Stimulated activated CD8-positive, alpha-beta memory T cell treated with anti-CD3 and anti-CD28 coated beads, Interleukin-15, amount 100 ng/mL, for 1 hour (primary cell): ENCODE data around the gene UBR1.
"Not testable (repeated sequence)": the region's sequence is repeated elsewhere in the genome, so short reads cannot be mapped to it uniquely, and the experiment has no call there.

Source experiments
- DNase-seq: peaks from one replicate; pipeline ENCODE4 v3.0.0-alpha.2; 2020; ENCODE audit warnings: low read depth

Gene UBR1

DNA sequence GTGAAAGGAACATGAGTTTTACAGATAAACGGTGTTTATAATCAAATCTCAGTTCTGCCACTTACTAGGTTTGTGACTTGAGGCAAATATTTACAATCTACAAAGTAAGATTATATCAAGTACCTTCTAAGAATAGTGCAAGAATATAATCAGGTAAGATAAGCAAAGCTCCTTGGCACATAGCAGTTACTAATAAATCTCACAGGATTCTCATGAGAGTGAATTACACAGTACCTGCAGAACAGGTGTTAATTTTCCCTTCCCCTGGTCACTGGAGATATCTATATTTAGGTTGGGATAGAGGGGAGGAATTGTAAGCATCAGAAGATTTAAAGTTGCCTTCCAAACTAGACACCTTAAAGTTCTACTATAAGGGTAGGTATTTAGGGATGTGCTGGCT is 53.0 kb downstream of the UBR1 start:
- DNase-seq = no peak

DNA sequence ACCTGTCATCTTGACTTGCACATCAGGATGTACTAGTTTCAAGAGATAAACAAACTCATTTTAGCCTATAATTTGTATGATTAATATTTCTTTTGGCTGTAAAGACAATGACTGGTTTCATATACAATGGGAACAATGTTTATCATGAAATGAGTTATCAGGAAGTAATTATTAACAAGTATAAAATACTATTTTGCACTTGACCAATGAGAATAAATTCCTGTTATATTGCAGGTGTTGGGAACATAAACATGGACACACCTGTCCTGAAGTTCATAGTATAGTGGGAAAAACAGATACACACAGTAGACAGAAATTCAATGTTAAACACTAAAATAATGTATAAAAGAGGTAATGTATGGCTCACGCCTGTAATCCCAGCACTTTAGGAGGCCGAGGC is 56.9 kb downstream of the UBR1 start:
- DNase-seq = no peak

DNA sequence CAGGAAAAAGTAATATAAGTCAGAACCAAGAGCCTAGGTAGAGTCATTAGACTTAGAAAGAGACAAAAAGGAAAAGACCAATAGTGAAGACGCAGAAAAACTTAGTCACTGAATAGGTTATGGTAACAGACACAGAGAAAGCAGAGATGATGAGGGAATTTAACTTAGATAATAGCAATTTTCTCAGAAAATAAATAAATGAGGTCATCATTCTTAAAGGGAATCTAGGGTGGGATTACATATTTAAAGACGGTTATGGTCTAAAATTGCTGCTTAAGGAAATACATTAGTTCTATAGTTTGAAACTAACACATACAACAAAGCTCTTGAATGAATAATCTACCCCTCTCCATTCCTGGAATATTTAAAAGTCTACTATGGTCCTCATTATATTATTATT is 59.4 kb downstream of the UBR1 start:
- DNase-seq = no peak

DNA sequence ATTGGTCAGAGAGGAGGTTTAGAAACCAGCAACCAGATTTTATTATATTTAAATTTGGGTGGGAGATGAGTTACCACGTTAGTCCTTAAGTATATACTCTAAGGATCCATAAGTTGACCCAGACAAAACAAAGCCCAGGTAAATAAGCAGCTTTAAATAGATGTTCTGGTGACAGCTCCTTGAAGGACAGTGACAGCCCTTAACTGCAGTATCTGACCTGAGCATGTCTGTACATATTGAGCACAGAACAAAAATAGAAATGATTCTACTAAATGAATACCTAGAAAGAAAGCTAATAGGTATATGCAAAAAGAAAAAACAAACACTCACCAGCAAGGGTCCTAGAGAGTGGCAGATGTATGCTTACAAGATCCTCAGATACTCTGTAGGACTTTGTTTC is 63.0 kb downstream of the UBR1 start:
- no peak for DNase-seq

DNA sequence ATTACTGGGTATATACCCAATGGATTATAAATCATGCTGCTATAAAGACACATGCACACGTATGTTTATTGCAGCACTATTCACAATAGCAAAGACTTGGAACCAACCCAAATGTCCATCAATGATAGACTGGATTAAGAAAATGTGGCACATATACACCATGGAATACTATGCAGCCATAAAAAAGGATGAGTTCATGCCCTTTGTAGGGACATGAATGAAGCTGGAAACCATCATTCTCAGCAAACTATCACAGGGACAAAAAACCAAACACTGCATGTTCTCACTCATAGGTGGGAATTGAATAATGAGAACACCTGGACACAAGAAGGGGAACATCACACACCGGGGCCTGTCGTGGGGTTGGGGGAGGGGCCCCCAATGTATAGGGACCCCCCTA is 64.8 kb downstream of the UBR1 start:
- not testable (repeated sequence) for DNase-seq

DNA sequence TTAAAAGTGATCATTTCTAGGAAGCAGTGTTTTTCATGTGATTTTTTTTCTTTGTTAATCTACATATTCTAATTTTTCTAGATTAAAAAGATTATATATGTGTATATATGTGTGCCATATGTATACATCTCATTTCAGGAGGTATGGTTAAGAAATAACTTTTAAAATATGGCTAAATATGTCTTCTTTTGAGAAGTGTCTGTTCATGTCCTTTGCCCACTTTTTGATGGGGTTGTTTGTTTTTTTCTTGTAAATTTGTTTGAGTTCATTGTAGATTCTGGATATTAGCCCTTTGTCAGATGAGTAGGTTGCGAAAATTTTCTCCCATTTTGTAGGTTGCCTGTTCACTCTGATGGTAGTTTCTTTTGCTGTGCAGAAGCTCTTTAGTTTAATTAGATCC is 70.6 kb downstream of the UBR1 start:
- not testable (repeated sequence) for DNase-seq

DNA sequence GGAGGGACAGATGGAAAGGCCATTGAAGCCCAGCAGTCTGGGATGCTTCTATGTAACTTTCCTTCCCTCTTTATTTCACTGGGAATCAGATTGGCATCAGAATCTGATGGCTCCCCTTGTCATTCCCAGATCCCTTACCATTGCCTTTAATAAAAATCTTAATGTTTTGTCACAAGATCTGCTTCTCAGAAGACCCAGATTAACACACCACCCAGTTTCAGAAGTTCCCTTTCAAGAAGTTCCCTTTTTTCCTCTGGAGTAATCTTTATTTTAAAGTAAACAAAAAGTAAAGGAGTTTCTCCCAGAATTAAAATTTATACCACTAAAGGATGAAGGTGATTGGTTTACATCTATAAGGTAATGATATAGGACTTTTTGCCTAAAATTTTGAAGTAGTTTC is 76.4 kb downstream of the UBR1 start:
- DNase-seq = no peak

DNA sequence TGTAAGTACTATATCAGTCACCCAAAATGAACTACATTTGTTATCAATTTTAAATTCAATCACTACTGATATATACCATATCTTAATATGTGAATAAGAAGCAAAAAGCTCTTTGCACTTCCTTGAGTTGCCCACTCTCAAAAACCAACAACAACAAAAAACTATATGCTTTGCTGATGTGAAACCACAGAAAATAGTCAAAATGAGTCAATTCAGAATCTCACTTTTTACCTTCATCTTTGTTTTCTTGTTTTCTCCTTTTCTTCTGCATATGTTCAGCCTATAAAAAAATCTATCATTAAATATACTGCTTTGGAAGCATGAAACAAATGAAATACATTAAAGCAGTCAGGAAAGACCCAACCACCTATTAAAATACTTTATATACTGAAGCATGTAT is 80.7 kb downstream of the UBR1 start:
- no peak for DNase-seq

DNA sequence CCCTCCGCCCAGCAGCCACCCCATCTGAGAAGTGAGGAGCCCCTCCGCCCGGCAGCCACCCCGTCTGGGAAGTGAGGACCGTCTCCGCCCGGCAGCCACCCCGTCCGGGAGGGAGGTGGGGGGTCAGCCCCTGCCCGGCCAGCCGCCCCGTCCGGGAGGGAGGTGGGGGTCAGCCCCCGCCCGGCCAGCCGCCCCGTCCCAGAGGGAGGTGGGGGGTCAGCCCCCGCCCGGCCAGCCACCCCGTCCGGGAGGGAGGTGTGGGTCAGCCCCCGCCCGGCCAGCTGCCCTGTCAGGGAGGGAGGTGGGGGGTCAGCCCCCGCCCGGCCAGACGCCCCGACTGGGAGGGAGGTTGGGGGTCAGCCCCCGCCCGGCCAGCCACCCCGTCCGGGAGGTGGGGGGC is 91.2 kb downstream of the UBR1 start:
- not testable (repeated sequence) for DNase-seq

DNA sequence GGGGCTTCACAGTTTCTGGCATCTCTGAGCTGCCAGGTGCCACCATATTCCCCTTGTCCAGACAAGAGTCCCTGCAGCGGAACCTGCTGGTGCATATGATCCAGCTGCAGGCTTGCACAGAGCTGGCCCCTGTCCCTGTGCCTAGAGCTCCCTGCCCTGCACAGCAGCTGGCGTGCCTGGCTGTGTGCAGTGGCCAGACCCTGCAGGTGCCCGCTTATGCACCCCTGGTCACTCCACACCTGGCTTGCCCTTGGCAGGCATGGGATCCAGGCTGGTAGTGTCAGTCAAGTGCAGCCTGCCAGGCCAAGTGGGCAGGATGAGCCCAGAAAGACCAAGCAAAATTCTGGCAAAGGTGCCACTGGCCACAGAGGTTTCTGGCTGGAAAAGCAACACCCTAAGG is 96.6 kb downstream of the UBR1 start:
- no peak for DNase-seq

DNA sequence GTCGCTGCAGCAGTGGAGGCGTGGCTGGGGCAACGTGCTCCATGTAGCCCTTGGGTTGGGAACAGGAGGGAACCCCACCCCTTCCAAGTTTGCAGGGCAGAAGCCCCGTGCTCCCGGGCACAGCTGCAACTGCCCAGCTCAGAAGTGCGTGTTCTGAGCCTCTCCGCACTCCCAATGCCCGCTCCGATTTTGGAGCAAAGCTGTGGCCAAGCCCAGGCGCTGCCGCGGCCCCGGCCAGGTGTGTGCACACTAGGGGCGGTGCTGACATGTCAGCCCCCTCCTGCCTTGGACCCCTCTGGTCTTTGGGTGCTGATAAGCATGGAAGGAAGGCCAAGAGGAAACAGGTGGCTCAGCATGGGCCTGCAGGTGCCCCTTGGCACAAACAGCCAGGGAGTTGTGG is 97.7 kb downstream of the UBR1 start:
- no peak for DNase-seq

DNA sequence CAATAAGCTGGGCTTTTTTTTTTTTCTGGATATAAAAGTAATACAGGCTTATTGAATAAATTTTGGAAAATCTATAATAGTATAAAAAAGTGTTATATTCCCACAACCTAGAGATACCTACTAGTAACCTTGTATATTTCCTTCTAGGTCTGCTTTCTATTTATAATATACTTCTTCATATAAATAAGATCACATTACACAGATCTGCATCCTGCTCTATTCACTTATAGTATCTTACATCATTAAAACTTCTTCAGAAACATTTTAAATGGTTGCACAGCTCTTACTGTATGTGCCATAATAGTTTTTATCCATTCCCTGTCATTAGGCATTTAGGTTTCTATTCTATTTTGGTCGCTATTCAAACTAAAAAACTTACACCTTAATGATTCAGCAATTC is 98.3 kb downstream of the UBR1 start:
- no peak for DNase-seq

DNA sequence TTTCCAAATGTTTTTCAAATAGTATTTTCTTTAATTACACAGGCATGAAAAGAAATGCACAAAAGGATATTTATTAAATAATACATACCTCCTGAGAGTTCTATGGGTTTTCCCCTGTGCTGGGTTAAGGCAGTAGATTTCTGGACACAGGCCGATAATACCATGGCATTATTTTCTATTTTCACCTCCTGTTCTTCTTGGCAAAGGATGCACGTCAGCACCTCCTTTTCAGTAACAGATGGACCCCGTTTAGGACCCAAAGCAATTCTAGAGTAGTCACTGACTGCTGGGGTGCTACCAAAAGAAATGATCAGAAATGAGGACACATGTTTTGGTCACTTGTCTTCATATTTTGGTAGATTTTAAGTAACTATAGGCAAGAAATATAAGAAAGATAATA is 98.8 kb downstream of the UBR1 start:
- no peak for DNase-seq

DNA sequence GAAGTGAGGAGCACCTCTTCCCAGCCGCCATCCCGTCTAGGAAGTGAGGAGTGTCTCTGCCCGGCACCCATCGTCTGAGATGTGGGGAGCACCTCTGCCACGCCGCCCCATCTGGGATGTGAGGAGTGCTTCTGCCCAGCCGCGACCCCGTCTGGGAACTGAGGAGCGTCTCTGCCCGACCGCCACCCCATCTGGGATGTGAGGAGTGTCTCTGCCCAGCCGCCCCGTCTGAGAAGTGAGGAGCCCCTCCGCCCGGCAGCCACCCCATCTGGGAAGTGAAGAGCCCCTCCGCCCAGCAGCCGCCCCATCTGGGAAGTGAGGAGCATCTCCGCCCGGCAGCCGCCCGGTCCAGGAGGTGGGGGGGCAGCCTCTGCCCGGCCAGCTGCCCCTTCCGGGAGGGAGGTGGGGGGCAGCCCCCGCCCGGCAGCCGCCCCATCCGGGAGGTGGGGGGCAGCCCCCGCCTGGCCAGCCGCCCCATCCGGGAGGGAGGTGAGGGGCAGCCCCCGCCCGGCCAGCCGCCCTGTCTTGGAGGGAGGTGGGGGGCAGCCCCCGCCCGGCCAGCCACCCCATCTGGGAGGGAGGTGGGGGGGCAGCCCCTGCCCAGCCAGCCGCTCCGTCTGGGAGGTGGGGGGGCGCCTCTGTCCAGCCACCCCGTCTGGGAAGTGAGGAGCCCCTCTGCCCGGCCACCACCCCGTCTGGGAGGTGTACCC is 100.8 kb downstream of the UBR1 start:
- DNase-seq = not testable (repeated sequence)

DNA sequence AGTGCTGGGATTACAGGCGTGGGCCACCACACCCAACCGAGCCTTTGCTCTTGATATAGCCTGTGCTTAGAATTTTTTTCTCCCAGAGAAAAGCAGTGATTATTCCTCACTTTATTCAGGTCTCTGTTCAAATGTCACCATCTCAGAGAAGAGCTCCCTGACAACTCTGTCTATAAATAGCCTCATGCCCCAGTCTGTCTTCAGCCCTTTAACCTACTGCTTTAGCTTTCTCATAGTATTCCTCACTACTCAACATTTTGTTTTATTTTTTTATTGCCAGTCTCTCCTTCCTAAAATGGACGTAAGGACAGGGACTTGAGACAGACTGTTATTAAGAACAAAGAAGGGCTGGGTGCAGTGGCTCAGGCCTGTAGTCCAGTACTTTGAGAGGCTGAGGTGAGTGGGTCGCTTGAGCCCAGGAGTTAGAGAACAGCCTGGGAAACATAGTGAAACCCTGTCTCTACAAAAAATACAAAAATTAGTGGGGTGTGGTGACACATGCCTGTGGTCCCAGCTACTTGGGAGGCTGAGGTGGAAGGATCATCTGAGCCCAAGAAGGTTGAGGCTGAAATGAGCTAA is 106.5 kb downstream of the UBR1 start:
- DNase-seq = no peak

DNA sequence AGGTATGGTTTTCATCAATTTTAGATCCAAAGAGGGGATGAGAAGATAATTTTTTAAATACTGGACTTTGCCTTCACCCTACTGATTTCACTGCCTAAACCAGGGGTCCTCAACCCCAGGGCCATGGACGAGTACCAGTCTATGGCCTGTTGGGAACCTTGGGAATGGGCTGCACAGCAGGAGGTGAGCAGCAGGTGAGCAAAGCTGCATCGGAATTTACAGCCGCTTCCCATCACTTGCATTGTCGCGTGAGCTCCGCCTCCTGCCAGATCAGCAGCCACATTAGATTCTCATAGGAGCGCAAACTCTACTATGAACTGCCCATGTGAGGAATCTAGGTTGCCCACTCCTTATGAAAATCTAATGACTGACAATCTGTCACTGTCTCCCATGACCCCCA is 109.0 kb downstream of the UBR1 start:
- DNase-seq = no peak

DNA sequence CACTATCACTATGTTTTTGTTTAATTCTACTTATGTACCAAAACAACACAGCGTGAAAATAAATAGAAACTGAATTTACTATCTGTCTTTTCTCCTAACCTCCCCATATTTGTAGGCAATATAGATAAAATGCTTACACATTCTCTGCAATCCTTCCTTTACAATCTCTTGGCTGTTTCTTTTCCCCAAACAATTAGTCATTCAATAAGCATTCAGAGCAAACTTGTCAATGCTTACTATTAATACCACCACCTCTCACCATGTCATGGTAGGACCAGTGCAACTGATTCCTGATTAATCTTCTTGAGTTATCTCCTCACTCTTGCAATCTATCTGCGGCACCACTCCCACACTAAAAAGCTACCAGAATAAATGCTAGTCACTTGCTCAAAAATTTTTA is 111.3 kb downstream of the UBR1 start:
- DNase-seq = no peak

DNA sequence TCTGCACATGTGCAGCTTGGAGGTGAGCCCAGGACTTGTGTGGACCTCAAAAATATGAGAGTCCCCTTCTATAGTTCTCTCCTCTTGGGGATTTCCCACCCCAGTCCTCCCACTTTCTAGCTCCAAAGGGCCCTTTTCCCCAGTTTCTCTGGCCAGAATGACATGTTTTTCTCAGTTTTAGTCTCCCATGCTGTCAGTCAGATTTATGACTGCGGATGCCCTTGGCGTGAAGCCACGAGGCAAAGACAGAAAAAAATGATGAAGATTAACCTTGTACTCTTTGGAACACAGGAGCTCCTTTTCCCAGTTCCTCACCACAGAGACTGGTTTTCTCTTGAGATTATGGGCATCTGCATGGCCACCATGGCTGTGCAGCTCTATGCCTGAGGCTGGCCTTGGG is 113.2 kb downstream of the UBR1 start:
- DNase-seq = no peak

DNA sequence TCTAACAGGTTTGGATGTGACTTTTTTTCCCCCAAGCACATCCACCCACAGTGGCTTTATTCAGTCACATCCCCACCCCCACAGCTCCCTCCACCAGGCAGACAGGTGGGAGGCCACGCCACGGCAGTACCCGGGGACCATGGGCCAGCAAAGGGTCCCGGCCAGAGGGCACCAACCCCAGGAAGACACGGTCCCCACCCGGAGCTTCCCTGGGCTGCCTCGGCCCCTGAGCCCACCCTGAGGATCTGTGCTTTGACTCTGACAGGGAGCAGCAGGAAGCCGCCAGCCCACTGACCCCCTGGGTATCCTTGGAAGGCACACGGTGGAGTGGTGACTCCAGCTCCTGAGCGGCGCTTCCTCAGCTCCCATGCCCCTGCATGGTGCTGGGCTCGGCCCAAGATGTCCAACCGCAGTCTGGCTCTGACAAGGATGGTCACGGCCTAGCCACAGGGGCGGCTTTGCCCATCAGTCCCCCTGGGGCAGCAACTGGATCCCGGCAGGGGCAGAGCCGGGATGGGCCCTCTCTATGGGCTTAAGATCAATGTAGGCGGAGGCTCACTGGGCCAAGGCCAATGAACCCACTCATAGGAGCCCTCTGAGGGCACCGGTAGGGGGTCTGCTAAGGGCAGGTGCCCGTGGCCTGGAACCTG is 119.0 kb downstream of the UBR1 start:
- DNase-seq = no peak

DNA sequence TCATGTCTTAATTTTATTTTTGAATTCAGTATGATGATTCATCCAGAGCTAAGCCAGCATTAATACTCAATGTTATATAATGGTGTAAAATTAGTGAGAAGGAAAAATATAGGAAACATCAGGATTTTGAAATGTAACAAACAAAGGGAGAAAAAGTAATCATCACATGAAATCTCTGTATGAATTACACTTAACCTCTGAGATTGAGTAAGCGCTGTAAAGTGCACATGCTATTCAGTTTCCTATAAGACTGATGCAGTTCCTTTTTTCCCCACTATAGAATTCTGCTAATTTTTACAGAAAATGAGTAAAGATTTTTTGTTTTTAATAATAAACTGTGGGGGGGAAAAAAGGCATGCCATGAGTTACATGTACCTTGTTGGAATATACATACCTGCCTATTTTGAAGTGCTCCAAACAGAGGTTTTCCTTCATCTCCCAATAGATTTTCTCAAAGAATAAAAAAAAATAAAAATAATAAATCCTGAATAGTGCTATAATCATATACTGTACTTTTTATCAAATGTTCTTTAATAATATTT is 121.3 kb downstream of the UBR1 start:
- DNase-seq = no peak

DNA sequence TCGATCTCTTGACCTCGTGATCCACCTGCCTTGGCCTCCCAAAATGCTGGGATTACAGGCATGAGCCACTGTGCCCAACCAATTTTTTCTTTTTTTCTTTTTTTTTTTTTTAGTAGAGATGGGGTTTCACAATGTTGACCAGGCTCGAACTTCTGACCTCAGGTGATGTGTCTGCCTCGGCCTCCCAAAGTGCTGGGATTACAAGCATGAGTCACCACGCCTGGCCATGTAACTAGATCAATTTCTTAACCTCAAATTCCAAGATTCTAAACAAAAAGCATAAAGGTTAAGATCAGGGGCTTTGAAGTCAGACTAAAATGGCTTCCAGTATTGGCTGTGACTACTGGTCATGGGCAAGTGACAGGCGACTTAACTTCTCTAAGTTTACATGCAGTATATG is 126.7 kb downstream of the UBR1 start:
- DNase-seq = not testable (repeated sequence)

DNA sequence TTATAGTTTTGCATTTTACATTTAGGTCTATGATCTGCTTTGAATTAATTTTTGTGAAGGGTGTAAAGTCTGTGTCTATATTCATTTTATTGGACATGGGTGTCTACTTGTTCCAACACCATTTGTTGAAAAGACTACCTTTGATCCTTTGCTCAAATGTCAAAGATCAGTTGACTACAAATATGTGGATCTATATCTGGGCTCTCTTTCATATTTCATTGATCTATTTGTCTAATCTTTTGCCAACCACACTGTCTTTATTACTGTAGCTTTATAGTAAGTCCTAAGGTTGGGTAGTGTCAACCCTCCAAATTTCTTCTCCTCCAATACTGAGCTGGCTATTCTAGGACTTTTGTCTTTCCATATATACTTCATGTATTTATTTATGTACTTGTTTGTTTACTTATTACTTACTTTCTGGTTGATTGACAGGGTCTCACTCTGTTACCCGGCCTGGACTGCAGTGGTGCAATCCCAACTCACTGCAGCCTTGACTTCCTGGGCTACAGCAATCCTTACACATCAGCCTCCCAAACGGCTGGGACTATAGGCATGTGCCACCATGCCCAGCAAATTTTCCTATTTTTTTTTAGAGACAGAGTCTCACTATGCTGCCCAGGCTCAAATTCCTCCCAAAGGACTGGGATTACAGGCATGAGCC is 131.5 kb downstream of the UBR1 start:
- DNase-seq = no peak

DNA sequence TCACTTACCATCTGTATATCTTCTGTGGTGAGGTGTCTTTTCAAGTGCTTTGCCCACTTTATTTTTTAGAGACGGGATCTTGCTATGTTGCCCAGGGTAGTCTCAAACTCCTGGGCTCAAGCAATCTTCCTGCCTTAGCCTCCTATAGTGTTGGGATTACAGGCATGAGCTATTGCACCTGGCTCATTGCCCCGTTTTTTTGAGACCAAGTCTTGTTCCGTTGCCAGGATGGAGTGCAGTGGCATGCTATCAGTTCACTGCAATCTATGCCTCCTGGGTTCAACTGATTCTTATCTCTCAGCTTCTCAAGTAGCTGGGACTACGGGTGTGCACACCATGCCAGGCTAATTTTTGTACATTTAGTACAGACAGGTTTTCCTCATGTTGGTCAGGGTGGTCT is 132.7 kb downstream of the UBR1 start:
- no peak for DNase-seq
